ENCODE results near the gene SYNM. TPM values are rescaled to one million over a fixed set of nuclear protein-coding genes. Genes with fewer than 3 reads are reported as not detected.

SYNM gene
- total RNA-seq, 1 experiment from 2014 or later: 1.9 TPM

DNA sequence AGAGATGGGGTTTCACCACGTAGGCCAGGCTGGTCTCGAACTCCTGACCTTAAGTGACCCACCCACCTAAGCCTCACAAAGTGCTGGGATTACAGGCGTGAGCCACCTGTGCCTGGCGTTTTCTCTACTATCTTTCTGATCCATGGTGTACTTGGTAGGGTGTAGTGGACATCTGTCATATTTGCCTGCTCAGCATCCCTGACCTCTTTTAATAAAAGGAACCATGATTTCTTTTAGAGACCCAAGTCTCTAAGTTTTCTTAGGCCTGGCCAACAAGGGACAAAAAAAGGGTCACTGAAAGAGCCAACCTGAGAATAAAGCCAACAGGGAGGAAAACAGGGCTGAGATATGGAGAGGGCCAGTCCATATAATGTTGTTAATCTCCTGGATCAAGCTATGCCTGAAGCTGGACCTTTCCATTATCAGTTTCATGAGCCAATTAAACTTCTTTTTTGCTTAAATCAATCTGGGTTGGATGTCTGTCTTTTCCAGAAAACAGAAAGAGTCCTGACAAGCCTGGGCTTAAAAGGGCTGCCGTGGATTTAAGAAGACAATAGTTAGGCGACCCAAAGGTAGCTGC, 49.2 kb upstream of the SYNM start:
- Mint-ChIP-seq H3K36me3 (ENCODE audit: insufficient read depth in 1 of 3, low read depth in 3 of 3) (no peaks in the 10 kb centered on the region), H3K4me3 (no peak overlapping the region), H3K4me1 (peaks cover 8 to 10% of the 10 kb centered on the region in 2 experiments), H3K9me3 (no peaks in the 10 kb centered on the region; a peak in 3 of 5 replicates), H3K27ac (no peak overlapping the region), H3K27me3 (ENCODE audit: low read depth) (peaks cover 23% of the 10 kb centered on the region)
- TF ChIP-seq, protein P1, sequence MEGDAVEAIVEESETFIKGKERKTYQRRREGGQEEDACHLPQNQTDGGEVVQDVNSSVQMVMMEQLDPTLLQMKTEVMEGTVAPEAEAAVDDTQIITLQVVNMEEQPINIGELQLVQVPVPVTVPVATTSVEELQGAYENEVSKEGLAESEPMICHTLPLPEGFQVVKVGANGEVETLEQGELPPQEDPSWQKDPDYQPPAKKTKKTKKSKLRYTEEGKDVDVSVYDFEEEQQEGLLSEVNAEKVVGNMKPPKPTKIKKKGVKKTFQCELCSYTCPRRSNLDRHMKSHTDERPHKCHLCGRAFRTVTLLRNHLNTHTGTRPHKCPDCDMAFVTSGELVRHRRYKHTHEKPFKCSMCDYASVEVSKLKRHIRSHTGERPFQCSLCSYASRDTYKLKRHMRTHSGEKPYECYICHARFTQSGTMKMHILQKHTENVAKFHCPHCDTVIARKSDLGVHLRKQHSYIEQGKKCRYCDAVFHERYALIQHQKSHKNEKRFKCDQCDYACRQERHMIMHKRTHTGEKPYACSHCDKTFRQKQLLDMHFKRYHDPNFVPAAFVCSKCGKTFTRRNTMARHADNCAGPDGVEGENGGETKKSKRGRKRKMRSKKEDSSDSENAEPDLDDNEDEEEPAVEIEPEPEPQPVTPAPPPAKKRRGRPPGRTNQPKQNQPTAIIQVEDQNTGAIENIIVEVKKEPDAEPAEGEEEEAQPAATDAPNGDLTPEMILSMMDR (conservative IDR thresholded peaks at IDR 0.05): no peak
- no peak overlapping the region for H4K91ac ChIP-seq (ENCODE audit: insufficient read length, low read depth, low read length)
- no peak overlapping the region for H2BK12ac ChIP-seq (ENCODE audit: insufficient read length, low read depth, low read length)
- no peak overlapping the region for H2AK5ac ChIP-seq (ENCODE audit: insufficient read length, low read length)
- no peak overlapping the region for H3K4ac ChIP-seq (ENCODE audit: low read depth, low read length)
- no peaks in the 10 kb centered on the region for H3K79me2 ChIP-seq (ENCODE audit: insufficient read depth, low read length)
- WGBS (ENCODE audit: extremely low coverage, insufficient read length, low lambda C conversion rate): no CpG with 5 or more reads among the region's 6 CpGs
- H4K8ac ChIP-seq (replicated peaks; ENCODE audit: insufficient read length, low read depth, low read length): no peak overlapping the region
- no peaks in the 10 kb centered on the region for H3K79me1 ChIP-seq (ENCODE audit: insufficient read depth, low read depth, low read length, poor library complexity, severe bottlenecking)
- H3K14ac ChIP-seq (ENCODE audit: insufficient read depth, low read length): no peak overlapping the region
- H3K18ac ChIP-seq (ENCODE audit: insufficient read length, low read depth, low read length): no peak overlapping the region
- H4K20me1 ChIP-seq (ENCODE audit: control insufficient read depth, insufficient read depth, insufficient read length): no peaks in the 10 kb centered on the region
- no peak overlapping the region for H3K9ac ChIP-seq (ENCODE audit: extremely low read depth, insufficient read length, low read length)
- no peak for DNase-seq
- no peaks in the 10 kb centered on the region for H3K4me1 ChIP-seq (ENCODE audit: insufficient read depth, low read length)
- no peak overlapping the region for H3T11ph ChIP-seq (ENCODE audit: low read length)
- no peaks in the 10 kb centered on the region for H3K27me3 ChIP-seq (ENCODE audit: insufficient read depth, low read length)
- H2BK20ac ChIP-seq (ENCODE audit: low read depth, low read length, poor library complexity, severe bottlenecking): no peak overlapping the region
- H3K23me2 ChIP-seq (ENCODE audit: insufficient read length, low read depth, low read length, poor library complexity, severe bottlenecking): peaks cover 4% of the 10 kb centered on the region
- no peak overlapping the region for H2BK5ac ChIP-seq (ENCODE audit: insufficient read length, low read length)
- H2BK120ac ChIP-seq (ENCODE audit: low read depth, low read length, poor library complexity, severe bottlenecking): no peak overlapping the region
- H4K5ac ChIP-seq (ENCODE audit: insufficient read length, low read depth, low read length): no peak overlapping the region
- no peak overlapping the region for H2AFZ ChIP-seq (ENCODE audit: low read length)
- no peaks in the 10 kb centered on the region for H3K9me3 ChIP-seq (ENCODE audit: control insufficient read depth, low read depth, low read length)
- H3K56ac ChIP-seq (ENCODE audit: insufficient read length, low read depth, low read length): no peak overlapping the region
- H3K4me2 ChIP-seq (ENCODE audit: insufficient read depth, insufficient read length, low read length): no peak overlapping the region
- no peak overlapping the region for H3K27ac ChIP-seq (ENCODE audit: insufficient read length, low read depth, low read length)
- no peak overlapping the region for H2BK15ac ChIP-seq (ENCODE audit: low read depth, low read length)
- H3K23ac ChIP-seq (ENCODE audit: insufficient read length, low read depth, low read length): no peak overlapping the region

All from H9 (cell line).